HG03354 (cell line): ENCODE data around the gene TAF10.

ENCODE experiments used
- ATAC-seq: cut with Tn5 transposase; IDR thresholded peaks from one replicate; pipeline ENCODE4 v1.9.1; 2021; ENCODE audit warnings: mild to moderate bottlenecking; ENCODE audit not compliant: unreplicated experiment, poor library complexity, severe bottlenecking

TAF10 gene

GRCh38 chr11:6594142-6594768 is 17.8 kb downstream of the TAF10 start:
- no peak for ATAC-seq

GRCh38 chr11:6588018-6588417 is 24.0 kb downstream of the TAF10 start:
- no peak for ATAC-seq

- no peak for ATAC-seq
These were observed 24.6 kb downstream of the TAF10 start for GRCh38 chr11:6587360-6587953.

DNA sequence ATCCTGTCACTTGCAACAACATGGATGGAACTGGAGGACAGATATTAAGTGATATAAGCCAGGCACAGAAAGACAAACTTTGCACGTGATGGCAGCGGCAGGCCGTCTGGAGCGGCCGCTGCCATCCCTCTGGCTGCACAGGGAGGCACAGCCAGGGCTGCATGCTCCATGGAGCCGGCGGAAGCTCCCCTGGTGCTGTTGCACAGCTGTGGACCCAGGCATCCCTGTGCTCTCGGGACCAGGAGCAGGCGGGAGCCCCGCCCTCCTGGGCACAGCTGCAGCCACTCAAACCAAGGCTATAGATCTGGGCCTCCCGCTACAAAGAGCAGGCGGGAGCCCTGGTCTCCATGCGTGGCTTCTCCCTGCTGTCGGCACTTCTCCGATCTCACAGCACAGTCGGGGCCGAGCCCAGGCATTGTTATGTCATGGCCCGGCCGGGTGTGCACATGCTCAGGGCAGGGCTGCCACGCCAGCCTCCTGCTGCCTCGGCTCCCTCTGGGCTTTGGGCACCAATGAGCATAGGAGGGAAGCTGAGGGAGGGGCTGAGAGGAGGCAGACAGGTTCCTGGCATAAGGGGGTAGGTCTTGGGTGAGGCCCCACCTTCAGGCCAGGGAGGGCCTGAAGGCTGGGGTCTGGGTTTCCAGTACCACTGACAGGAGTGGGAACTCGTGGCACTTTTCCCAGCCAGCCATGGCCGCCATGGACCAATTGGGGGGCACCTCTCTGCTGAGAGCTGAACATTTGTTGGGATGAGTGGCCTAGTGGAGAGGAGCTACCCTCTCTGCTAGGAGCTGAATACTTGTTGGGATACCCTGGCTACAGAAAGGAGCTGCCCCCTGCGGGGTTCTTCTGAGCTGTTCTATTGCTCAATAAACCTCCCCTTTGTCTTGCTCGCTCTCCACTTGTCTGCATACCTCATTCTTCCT is 25.3 kb downstream of the TAF10 start:
- ATAC-seq, result no peak

- no peak for ATAC-seq
These were observed 27.5 kb downstream of the TAF10 start for GRCh38 chr11:6584528-6584927.

DNA sequence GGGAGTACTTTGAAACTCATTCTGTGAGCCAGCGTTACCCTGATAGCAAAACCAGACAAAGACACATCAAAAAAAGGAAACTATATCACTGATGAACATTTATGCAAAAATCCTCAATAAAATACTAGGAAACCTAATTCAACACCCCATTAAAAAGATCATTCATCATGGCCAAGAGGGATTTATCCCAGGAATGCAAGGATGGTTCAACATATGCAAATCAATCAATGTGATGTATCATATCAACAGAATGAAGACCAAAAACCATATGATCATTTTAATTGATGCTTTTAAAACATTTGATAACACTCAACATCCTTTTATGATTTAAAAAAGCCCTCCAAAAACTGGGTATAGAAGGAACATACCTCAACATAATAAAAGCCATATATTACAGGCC is 28.4 kb downstream of the TAF10 start:
- no peak for ATAC-seq

GRCh38 chr11:6579681-6580080 is 32.3 kb downstream of the TAF10 start:
- ATAC-seq, result no peak

DNA sequence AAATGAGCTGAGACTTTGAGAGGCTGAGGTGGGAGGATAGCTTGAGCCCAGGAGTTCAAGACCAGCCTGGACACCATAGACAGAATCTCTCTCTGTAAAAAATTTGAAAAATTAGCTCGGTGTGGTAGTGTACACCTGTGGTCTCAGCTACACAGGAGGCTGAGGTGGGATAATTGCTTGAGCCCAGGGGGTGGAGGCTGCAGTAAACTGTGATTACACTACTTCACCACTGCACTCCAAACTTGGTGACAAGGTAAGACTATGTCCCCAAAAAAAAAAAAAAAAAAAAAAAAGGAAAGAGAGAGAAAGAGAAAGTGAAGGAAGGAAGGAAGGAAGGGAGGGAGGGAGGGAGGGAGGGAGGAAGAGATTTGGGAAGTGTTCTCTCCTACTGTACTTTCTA is 33.9 kb downstream of the TAF10 start:
- ATAC-seq, result no peak

DNA sequence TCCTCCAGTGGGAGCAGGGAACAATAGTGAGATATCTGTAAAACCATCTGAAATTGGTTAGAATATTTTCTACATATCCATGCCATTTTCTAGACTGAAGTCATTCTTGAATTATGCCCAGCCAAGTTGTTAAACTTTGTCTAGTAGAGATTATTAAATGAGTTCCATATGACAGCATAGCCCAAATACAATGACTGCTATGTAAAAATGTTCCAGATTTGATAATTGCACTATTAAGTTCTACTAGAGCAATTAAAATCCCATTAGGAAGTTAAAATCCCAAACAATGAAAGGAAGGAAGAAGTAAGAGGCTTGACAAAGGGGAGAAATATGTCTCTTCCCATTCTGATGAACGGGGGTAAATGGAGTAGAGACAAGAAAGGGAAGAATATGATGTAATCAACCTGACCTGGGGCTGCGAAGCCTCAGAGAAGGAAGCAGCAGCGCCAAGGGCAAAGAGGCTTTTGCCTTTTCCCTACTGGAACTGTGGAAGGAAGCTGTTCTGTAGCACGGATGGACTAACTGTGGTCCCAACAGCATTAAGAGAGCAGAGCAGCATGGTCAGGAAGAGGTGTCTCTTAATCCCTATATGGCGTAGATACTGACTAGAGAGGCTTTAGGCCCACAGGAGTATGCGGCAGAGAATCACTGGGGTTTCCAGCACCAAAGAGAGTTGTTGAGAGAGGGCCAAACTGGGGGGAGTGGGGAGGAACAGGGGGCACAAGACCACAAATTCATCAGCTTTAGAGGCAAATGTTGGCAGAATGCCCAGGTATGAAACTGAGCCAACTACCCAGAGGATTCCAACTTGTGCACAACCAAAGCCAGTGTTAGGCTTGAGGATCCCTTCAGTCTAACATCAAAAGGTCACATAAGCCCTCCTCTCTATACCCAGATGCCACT is 35.3 kb downstream of the TAF10 start:
- no peak for ATAC-seq

DNA sequence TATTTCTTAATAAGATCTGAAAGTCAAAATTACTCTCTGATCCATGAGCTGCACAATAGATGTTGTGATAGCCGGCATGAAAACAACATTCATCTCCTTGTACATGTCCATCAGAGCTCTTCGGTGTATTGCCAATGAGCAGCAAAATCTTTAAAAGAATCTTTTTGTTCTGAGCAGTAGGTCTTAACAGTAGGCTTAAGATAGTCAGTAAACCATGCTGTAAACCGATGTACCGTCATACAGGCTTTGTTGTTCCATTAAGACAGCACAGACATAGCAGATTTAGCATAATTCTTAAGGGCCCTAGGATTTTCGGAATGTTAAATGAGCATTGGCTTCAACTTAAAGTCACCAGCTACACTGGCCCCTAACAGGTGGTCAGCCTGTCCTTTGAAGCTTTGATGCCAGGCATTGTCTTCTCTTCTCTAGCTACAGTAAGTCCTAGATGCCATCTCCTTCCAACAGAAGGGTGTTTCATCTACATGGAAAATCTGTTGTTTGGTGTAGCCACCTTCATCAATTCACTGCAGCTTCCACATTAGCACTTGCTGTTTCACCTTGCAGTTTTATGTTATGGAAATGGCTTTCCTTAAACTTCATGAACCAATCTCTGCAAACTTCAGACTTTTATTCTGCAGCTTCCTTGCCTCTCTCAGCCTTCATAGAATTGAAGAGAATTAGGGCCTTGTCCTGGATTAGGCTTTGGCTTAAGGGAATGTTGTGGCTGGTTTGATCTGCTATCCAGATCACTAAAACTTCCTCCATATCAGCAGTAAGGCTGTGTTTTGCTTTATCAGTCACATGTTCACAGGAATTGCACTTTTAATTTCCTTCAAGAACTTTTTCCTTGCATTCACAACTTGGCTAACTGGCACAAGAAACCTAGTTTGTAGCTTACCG is 37.0 kb downstream of the TAF10 start:
- ATAC-seq, result no peak

- no peak for ATAC-seq
These were observed 39.8 kb downstream of the TAF10 start for GRCh38 chr11:6572215-6572614.

DNA sequence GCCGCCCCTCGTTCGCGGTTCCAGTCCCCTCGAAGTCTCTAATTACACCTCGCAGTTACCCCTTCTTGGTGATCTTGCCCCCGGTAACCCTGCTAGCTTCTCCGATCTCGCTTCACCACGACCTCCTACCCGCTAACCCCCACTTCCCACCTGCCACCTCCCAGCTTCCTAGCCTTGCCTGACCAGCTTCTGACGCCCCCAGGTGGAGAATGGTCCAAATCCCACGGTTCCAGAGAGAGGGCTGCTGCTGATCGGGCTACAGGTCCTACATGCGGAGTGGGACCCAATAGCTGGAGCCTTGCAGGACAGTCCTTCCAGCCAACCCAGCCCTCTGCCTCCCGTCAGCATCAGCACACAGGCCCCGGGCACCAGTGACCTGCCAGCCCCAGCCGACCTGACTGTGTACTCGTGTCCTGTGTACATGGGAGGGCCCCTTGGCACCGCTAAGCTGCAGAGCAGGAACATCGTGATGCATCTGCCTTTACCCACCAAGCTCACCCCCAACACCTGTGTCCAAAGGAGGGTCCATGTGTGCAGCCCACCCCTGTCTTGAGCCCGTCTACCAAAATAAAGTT is 40.5 kb downstream of the TAF10 start:
- no peak for ATAC-seq

GRCh38 chr11:6570691-6571427 is 41.2 kb downstream of the TAF10 start:
- no peak for ATAC-seq

GRCh38 chr11:6569706-6570105 is 42.3 kb downstream of the TAF10 start:
- ATAC-seq, result no peak

- ATAC-seq, result no peak
These were observed 43.7 kb downstream of the TAF10 start for GRCh38 chr11:6568191-6568918.

GRCh38 chr11:6567371-6567745 is 44.7 kb downstream of the TAF10 start:
- ATAC-seq, result no peak

DNA sequence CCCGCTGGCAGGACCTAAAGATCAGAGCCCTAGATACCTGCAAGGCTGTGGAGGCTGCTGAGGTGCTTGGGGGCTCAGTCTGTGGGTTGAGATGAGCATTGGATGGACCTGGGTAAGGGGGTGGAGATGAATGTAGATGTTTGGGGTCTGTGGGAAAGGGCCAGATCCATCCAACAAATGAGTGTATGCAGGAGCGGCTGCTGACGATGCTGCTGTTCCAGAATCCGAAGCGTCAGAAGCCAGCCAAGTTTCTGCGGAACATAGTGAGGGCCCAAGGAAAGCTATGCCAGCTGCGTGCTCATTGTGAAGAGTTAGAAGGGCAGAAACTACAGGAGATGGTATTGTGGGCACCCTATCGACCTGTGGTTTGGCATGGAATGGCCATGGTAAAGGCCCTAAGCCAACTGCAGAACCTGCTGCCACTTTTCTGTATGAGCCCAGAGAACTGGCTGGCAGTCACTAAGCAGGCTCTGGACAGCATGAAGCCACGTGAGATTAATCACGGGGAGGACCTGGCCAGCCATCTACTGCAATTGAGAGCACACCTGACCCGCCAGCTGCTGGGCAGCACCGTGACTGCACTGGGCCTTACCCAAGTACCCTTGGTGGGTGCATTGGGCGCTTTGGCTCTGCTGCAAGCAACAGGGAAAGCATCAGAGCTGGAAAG is 45.2 kb downstream of the TAF10 start:
- no peak for ATAC-seq
